OCI-LY7 (cell line): ENCODE measurements around the gene APH1B.
"Not testable (repeated sequence)": the region's sequence is repeated elsewhere in the genome, so short reads cannot be mapped to it uniquely, and the experiment has no call there.

ENCODE experiments used
- EZH2phosphoT487 ChIP-seq: fragments of 200-600 bp; sonication (generic); IDR thresholded peaks from 2 replicates; pipeline ENCODE4 v1.6.1; 2018; ENCODE audit warnings: low read depth, borderline replicate concordance, mild to moderate bottlenecking, mixed run types, antibody characterized with exemption, low read length, moderate library complexity, mixed read lengths
- TF ChIP-seq, protein P1 (sequence below): fragments of 200-600 bp; sonication (generic); conservative IDR thresholded peaks from 2 replicates; pipeline ENCODE4 v1.5.1; 2014; ENCODE audit warnings: mild to moderate bottlenecking, antibody characterized with exemption, low read length, moderate library complexity, mixed read lengths

DNA sequence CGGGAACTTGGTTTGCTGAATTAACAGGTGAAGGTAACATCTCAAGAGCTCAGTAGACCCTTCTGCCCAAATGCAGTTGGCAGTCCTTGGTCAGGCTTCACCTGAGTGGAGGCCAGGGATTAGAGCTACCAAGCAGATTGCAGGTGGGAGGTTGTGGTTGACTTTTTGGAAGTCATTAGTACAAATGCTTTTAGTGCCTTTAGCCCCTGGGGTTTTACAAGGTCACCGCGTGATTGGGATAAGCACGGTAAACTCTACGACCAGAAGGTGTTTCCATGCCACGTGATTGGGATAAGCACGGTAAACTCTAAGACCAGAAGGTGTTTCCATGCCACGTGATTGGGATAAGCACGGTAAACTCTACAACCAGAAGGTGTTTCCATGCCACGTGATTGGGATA is 43.0 kb downstream of the APH1B start:
- TF ChIP-seq, protein P1, sequence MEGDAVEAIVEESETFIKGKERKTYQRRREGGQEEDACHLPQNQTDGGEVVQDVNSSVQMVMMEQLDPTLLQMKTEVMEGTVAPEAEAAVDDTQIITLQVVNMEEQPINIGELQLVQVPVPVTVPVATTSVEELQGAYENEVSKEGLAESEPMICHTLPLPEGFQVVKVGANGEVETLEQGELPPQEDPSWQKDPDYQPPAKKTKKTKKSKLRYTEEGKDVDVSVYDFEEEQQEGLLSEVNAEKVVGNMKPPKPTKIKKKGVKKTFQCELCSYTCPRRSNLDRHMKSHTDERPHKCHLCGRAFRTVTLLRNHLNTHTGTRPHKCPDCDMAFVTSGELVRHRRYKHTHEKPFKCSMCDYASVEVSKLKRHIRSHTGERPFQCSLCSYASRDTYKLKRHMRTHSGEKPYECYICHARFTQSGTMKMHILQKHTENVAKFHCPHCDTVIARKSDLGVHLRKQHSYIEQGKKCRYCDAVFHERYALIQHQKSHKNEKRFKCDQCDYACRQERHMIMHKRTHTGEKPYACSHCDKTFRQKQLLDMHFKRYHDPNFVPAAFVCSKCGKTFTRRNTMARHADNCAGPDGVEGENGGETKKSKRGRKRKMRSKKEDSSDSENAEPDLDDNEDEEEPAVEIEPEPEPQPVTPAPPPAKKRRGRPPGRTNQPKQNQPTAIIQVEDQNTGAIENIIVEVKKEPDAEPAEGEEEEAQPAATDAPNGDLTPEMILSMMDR = not testable (repeated sequence)
- TF ChIP-seq EZH2phosphoT487 = not testable (repeated sequence)
